ENCODE data around the gene MKLN1.
"Not testable (repeated sequence)": the region's sequence is repeated elsewhere in the genome, so short reads cannot be mapped to it uniquely, and the experiment has no call there.

Gene MKLN1

GRCh38 chr7:131503639-131504038 is 176.0 kb downstream of the MKLN1 start:
- FAIRE-seq: no peak

GRCh38 chr7:131504157-131504899 is 176.7 kb downstream of the MKLN1 start:
- FAIRE-seq: no peak

GRCh38 chr7:131505037-131505620 is 177.5 kb downstream of the MKLN1 start:
- FAIRE-seq: not testable (repeated sequence)

GRCh38 chr7:131505636-131506557 is 178.2 kb downstream of the MKLN1 start:
- FAIRE-seq: no peak

- FAIRE-seq: no peak
These were observed 178.9 kb downstream of the MKLN1 start for GRCh38 chr7:131506597-131506996.

- FAIRE-seq: no peak
These were observed 180.1 kb downstream of the MKLN1 start for GRCh38 chr7:131507592-131508331.

GRCh38 chr7:131508754-131509486 is 181.2 kb downstream of the MKLN1 start:
- FAIRE-seq: no peak

GRCh38 chr7:131509781-131510180 is 182.1 kb downstream of the MKLN1 start:
- no peak for FAIRE-seq

- no peak for FAIRE-seq
These were observed 183.4 kb downstream of the MKLN1 start for GRCh38 chr7:131511071-131511470.

- FAIRE-seq: no peak
These were observed 184.3 kb downstream of the MKLN1 start for GRCh38 chr7:131511774-131512535.

- FAIRE-seq: no peak
These were observed 185.8 kb downstream of the MKLN1 start for GRCh38 chr7:131513245-131514061.

- not testable (repeated sequence) for FAIRE-seq
These were observed 187.8 kb downstream of the MKLN1 start for GRCh38 chr7:131515471-131515870.

- no peak for FAIRE-seq
These were observed 189.7 kb downstream of the MKLN1 start for GRCh38 chr7:131517218-131517923.

GRCh38 chr7:131518626-131519025 is 190.9 kb downstream of the MKLN1 start:
- no peak for FAIRE-seq

- no peak for FAIRE-seq
These were observed 194.0 kb downstream of the MKLN1 start for GRCh38 chr7:131521651-131522163.

- FAIRE-seq: no peak
These were observed 194.8 kb downstream of the MKLN1 start for GRCh38 chr7:131522325-131522930.

- FAIRE-seq: no peak
These were observed 196.4 kb downstream of the MKLN1 start for GRCh38 chr7:131524115-131524514.

- FAIRE-seq: no peak
These were observed 197.0 kb downstream of the MKLN1 start for GRCh38 chr7:131524703-131525102.

GRCh38 chr7:131525820-131526219 is 198.1 kb downstream of the MKLN1 start:
- no peak for FAIRE-seq
